MM.1S (cell line): ENCODE measurements around the gene EFNA5.

Experiments
- CTCF ChIP-seq: fragments of 300-600 bp; sonication (generic); IDR thresholded peaks from 2 replicates; pipeline ENCODE4 v1.5.1; 2016; ENCODE audit warnings: antibody characterized with exemption, low read length, mixed read lengths
- EZH2 ChIP-seq: fragments of 300-600 bp; sonication (generic); optimal IDR thresholded peaks from 2 replicates; pipeline ENCODE3; 2017; ENCODE audit warnings: low read depth, mild to moderate bottlenecking, antibody characterized with exemption, low read length, mixed read lengths
- EZH2phosphoT487 ChIP-seq: fragments of 300-600 bp; sonication (generic); IDR thresholded peaks from 2 replicates; pipeline ENCODE4 v1.6.1; 2018; ENCODE audit warnings: antibody characterized with exemption, low read length

DNA sequence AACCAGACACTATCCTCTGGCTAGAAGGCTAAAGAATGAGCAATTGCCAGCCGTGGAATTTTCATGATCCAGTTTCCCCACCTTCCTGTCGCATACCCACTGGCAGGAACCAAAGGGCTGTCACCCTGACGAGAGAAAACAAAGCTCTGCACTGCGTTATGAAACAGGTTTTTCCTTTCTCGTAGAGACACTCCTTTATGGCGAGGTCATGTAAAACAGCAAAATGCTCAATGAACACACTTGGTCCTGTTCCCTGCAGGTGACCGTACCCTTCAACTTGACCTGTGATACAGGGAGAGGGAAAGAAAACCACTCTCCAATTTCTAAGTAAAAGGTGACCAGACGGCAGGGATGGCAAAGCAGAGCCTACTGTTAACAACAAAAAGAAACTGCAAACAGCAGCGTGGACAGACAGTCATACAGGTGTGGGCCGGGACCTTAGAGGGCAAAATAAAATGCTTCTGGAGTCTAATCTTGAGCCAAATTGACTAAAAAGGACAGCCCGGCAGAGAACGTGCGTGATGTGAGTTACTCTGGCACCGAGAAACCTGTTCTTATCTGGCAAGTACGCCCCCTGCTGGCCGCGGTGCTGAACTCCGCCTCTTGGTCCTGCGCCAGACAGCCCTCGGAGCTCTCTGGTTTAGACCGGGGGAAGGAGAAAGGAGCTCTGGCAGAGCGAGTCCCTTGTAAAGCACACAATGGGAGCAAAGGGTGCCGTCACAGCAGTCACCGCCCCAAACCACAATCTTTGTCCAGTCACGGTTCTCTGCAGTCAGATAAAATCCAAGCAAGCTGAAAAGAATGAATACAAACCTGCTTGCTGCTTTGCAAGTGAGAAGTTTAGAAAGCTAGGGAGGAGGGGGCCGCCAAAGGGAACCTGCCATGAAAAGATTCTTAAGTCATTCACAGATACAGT is 98.9 kb downstream of the EFNA5 start:
- TF ChIP-seq CTCF (peak; percentile 95), EZH2phosphoT487 (no peak), EZH2 (no peak)
